Esophagus (tissue), 2 donors: Measurements from ENCODE around the gene AP1S1. TPM values are rescaled to one million over a fixed set of nuclear protein-coding genes. Genes with fewer than 3 reads are reported as not detected.
A peak's percentile ranks its signal among the peaks of the same experiment; 100 is the strongest.
"Not testable (repeated sequence)": the region's sequence is repeated elsewhere in the genome, so short reads cannot be mapped to it uniquely, and the experiment has no call there.

Experiments used
- H3K27ac ChIP-seq, 2 donors: one replicate each; pipeline ENCODE4 v1.5.1; 2013; ENCODE audit warnings: low read depth in 2 of 2, mild to moderate bottlenecking in 2 of 2, inconsistent platforms in 1 of 2, low read length in 1 of 2, moderate library complexity in 1 of 2
- H3K27me3 ChIP-seq, 2 donors: one replicate each; pipeline ENCODE4 v1.6.1; 2013; ENCODE audit warnings: low read length in 2 of 2, control low read depth in 1 of 2, mild to moderate bottlenecking in 1 of 2; ENCODE audit not compliant: insufficient read depth in 2 of 2, control insufficient read depth in 1 of 2
- H3K36me3 ChIP-seq, 2 donors: one replicate each; pipeline ENCODE4 v1.6.1; 2013; ENCODE audit warnings: low read length in 1 of 2; ENCODE audit not compliant: control insufficient read depth in 2 of 2, insufficient read depth in 2 of 2
- H3K4me1 ChIP-seq, 2 donors: one replicate each; pipeline ENCODE4 v1.6.1; 2013; ENCODE audit warnings: low read length in 1 of 2; ENCODE audit not compliant: control insufficient read depth in 2 of 2, insufficient read depth in 2 of 2
- H3K4me3 ChIP-seq, 2 donors: one replicate each; pipeline ENCODE4 v1.5.1; 2013; ENCODE audit warnings: low read length in 2 of 2, mild to moderate bottlenecking in 2 of 2, low read depth in 1 of 2, moderate library complexity in 1 of 2
- H3K9me3 ChIP-seq, 2 donors: one replicate each; pipeline ENCODE4 v1.6.1; 2013; ENCODE audit warnings: mild to moderate bottlenecking in 2 of 2, low read depth in 1 of 2, low read length in 1 of 2, moderate library complexity in 1 of 2; ENCODE audit not compliant: control insufficient read depth in 2 of 2, insufficient read depth in 1 of 2
- WGBS, 2 donors: extraction: QIAGEN DNeasy Blood & Tissue Kit; methylation state at CpG; one replicate each; pipeline ENCODE4 v1.1.7; 2013; 5-methylcytosine and 5-hydroxymethylcytosine counted together
- polyA plus RNA-seq, 2 donors: library from polyadenylated mRNA; stranded (reverse); fragments of 200-250 nt; gene quantifications; one replicate each; pipeline ENCODE4 v1.2.3, GENCODE V29; 2013
- donor health status: healthy with polysubstance abuse.
- donor health status: Bipolar disorder and iron deficiency.

The AP1S1 gene
- 10 to 100 TPM; 40.2 to 43.3 TPM for polyA plus RNA-seq

GRCh38 chr7:101153969-101154692 lies at the start of gene AP1S1:
Gene AP1S1, plus strand, starts transcription at chr7:101154476. Its CDS starts 39 bp downstream, at chr7:101154515.
- Histone ChIP-seq H3K27me3 (no peaks in the 10 kb centered on the region), H3K36me3 (peaks cover 4 to 11% of the 10 kb centered on the region in 2 donors), H3K4me3 (peak within 1 kb of the TSS; percentile 70 to 78), H3K4me1 (peaks cover 0 to 4% of the 10 kb centered on the region in 2 donors), H3K9me3 (no peaks in the 10 kb centered on the region), H3K27ac (no peak within 1 kb of the TSS)
- 4% methylated on average over 38 to 51 of the region's 51 CpGs for WGBS, 2 donors

DNA sequence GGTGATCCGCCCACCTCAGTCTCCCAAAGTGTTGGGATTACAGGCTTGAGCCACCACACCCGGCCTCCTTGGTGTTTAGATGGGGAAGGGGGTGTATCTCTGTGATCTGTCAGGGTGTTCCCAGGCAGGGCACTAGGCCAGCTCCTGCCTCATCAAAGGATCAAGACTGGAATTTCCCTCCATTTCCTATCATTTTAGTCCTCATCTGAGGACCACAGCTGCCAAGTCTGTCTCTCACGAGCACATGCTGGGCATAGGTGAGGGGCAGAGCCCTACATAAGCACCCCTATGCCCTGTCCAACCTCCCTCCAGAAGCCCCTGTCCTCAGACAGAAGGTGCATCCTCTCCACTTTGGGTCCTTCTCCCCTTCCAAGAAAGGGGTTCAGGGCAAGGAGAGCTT lies 49.5 kb upstream of the AP1S1 start:
- WGBS, 2 donors: 46 to 47% methylated on average over 3 of the region's 3 CpGs
- H3K36me3 ChIP-seq: no peaks in the 10 kb centered on the region
- no peak overlapping the region for H3K4me3 ChIP-seq
- H3K4me1 ChIP-seq: peaks cover 5 to 20% of the 10 kb centered on the region in 2 donors
- no peaks in the 10 kb centered on the region for H3K27me3 ChIP-seq
- no peak overlapping the region for H3K27ac ChIP-seq
- H3K9me3 ChIP-seq: no peaks in the 10 kb centered on the region

GRCh38 chr7:101105248-101105647 lies 49.0 kb upstream of the AP1S1 start:
- not testable (repeated sequence) for H3K9me3 ChIP-seq, H3K27me3 ChIP-seq, H3K36me3 ChIP-seq, H3K27ac ChIP-seq, H3K4me3 ChIP-seq
- 65 to 68% methylated on average over 5 of the region's 5 CpGs for WGBS, 2 donors
- H3K4me1 ChIP-seq: peaks cover 5 to 19% of the 10 kb centered on the region in 2 donors

- no peak overlapping the region for H3K4me3 ChIP-seq
- H3K27ac ChIP-seq: no peak overlapping the region
- H3K27me3 ChIP-seq: no peaks in the 10 kb centered on the region
- H3K4me1 ChIP-seq: peaks cover 2 to 16% of the 10 kb centered on the region in 2 donors
- no peaks in the 10 kb centered on the region for H3K36me3 ChIP-seq
- no peaks in the 10 kb centered on the region for H3K9me3 ChIP-seq
- WGBS, 2 donors: 87 to 92% methylated on average over 7 of the region's 7 CpGs
Observed at GRCh38 chr7:101106386-101106785, 47.9 kb upstream of the AP1S1 start.

GRCh38 chr7:101108330-101108857 lies 45.9 kb upstream of the AP1S1 start:
- H3K27ac ChIP-seq: peak overlapping the region in 1 of 2 donors; percentile 24
- H3K9me3 ChIP-seq: no peaks in the 10 kb centered on the region
- H3K36me3 ChIP-seq: no peaks in the 10 kb centered on the region
- WGBS, 2 donors: 31 to 35% methylated on average over 16 of the region's 16 CpGs
- no peaks in the 10 kb centered on the region for H3K27me3 ChIP-seq
- peaks cover 2 to 16% of the 10 kb centered on the region in 2 donors for H3K4me1 ChIP-seq
- H3K4me3 ChIP-seq: no peak overlapping the region

GRCh38 chr7:101108961-101109360 lies 45.3 kb upstream of the AP1S1 start:
- H3K4me1 ChIP-seq: peaks cover 2 to 16% of the 10 kb centered on the region in 2 donors
- no peaks in the 10 kb centered on the region for H3K9me3 ChIP-seq
- WGBS, 2 donors: 39 to 53% methylated on average over 7 of the region's 7 CpGs
- H3K27ac ChIP-seq: peak overlapping the region in 1 of 2 donors; percentile 70
- no peaks in the 10 kb centered on the region for H3K27me3 ChIP-seq
- H3K4me3 ChIP-seq: no peak overlapping the region
- H3K36me3 ChIP-seq: no peaks in the 10 kb centered on the region

- Histone ChIP-seq H3K4me3 (no peak overlapping the region), H3K9me3 (no peaks in the 10 kb centered on the region), H3K36me3 (no peaks in the 10 kb centered on the region), H3K27me3 (no peaks in the 10 kb centered on the region), H3K4me1 (peaks cover 2 to 16% of the 10 kb centered on the region in 2 donors), H3K27ac (peak overlapping the region in 1 of 2 donors; percentile 70)
- WGBS, 2 donors: 63 to 80% methylated on average over 6 of the region's 6 CpGs
Observed at GRCh38 chr7:101109368-101109767, 44.9 kb upstream of the AP1S1 start.

DNA sequence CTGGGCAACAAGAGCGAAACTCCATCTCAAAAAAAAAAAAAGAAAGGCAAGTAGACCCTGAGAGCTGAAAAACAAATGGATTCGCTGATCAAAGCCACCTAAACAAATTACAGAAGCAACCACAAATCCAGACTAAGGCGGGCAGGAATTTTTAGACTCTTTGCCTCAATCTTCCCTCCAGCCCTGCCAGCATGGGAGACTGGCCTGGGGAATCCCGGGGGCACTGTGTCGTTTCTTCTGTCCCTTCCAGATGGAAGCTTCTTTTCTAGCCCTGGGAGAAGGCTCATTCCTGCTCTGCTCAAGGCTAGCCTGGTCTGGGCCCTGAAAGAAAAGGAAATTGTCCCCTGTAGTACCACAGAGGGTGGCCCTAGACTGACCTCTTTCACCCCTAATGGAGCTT lies 43.0 kb upstream of the AP1S1 start:
- WGBS, 2 donors: 82 to 86% methylated on average over 5 of the region's 5 CpGs
- Histone ChIP-seq H3K27ac (peak overlapping the region in 1 of 2 donors; percentile 17), H3K27me3 (no peaks in the 10 kb centered on the region)

DNA sequence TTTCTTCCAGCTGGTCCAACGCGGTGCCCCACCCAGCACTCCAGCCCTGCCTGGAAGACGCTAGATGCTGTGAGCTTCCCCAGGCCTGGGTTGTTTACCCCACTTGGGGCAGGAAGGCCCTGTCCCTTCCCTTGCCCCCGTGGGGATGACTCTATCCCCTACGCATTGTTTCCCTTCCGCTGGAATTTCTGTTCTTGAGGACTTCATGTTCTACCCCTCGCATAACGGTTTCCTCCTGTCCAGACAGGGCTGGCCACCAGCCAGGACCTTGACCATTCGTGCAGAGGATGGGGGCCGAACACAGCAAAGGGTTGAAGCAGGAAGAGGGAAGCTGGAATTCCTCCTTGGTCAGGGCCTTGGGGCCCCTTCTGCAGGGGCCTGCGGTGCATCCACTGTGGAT lies 42.0 kb upstream of the AP1S1 start:
- H3K27ac ChIP-seq: peak overlapping the region; percentile 17 to 36
- no peak overlapping the region for H3K4me3 ChIP-seq
- H3K9me3 ChIP-seq: no peaks in the 10 kb centered on the region
- peaks cover 2 to 19% of the 10 kb centered on the region in 2 donors for H3K4me1 ChIP-seq
- 73 to 75% methylated on average over 11 of the region's 11 CpGs for WGBS, 2 donors
- H3K27me3 ChIP-seq: no peaks in the 10 kb centered on the region
- no peaks in the 10 kb centered on the region for H3K36me3 ChIP-seq

More for the DNA sequence above, 43.0 kb upstream of the AP1S1 start:
- no peak overlapping the region for H3K4me3 ChIP-seq
- no peaks in the 10 kb centered on the region for H3K9me3 ChIP-seq
- no peaks in the 10 kb centered on the region for H3K36me3 ChIP-seq
- H3K4me1 ChIP-seq: peaks cover 2 to 16% of the 10 kb centered on the region in 2 donors

- WGBS, 2 donors: 97% methylated on average over 7 of the region's 7 CpGs
- H3K27me3 ChIP-seq, H3K27ac ChIP-seq, H3K4me3 ChIP-seq, H3K36me3 ChIP-seq, H3K9me3 ChIP-seq: not testable (repeated sequence)
- H3K4me1 ChIP-seq: peaks cover 2 to 16% of the 10 kb centered on the region in 2 donors
Observed at GRCh38 chr7:101113140-101113539, 41.1 kb upstream of the AP1S1 start.
